ENCODE data around the gene USP22.

- no peak for TF ChIP-seq CTCF (IDR thresholded peaks at IDR 0.05; ENCODE audit: low read depth, low read length, poor library complexity, severe bottlenecking)
- no peak for TF ChIP-seq EZH2phosphoT487 (IDR thresholded peaks at IDR 0.05; ENCODE audit: borderline replicate concordance, low read length)
Measured at GRCh38 chr17:21066394-21066793, 23.6 kb upstream of the USP22 start.

Measured in DOHH2 (cell line).